Smooth muscle cell (in vitro differentiated cells): Measurements from ENCODE around the gene CACNA1C. TPM values are rescaled to one million over a fixed set of nuclear protein-coding genes. Genes with fewer than 3 reads are reported as not detected.

Experiments
- DNase-seq: peaks from one replicate; lab custom pipeline; 2025; ENCODE audit not compliant: unreplicated experiment; lab: John Stamatoyannopoulos, UW
- H2AFZ ChIP-seq: fragments of 200-600 bp; sonication (generic); 2 replicates; pipeline ENCODE4 v1.6.0; 2016; ENCODE audit warnings: antibody characterized with exemption, low read depth, mild to moderate bottlenecking
- H3F3A ChIP-seq: fragments of 200-600 bp; sonication (generic); 2 replicates; pipeline ENCODE4 v1.6.0; 2017; ENCODE audit warnings: antibody characterized with exemption, low read depth
- H3K27ac ChIP-seq: fragments of 200-600 bp; sonication (generic); 2 replicates; pipeline ENCODE4 v1.5.1; 2016; ENCODE audit warnings: low read depth, mild to moderate bottlenecking
- H3K27me3 ChIP-seq: fragments of 200-600 bp; sonication (generic); 2 replicates; pipeline ENCODE4 v1.6.1; 2016; ENCODE audit warnings: low read depth, mild to moderate bottlenecking
- H3K36me3 ChIP-seq: fragments of 200-600 bp; sonication (generic); 2 replicates; pipeline ENCODE4 v1.5.1; 2016; ENCODE audit warnings: low read depth
- H3K4me1 ChIP-seq: fragments of 200-600 bp; sonication (generic); 2 replicates; pipeline ENCODE4 v1.5.1; 2016; ENCODE audit warnings: low read depth
- H3K4me2 ChIP-seq: fragments of 200-600 bp; sonication (generic); 2 replicates; pipeline ENCODE4 v1.6.0; 2016; ENCODE audit warnings: mild to moderate bottlenecking
- H3K4me3 ChIP-seq: fragments of 200-600 bp; sonication (generic); 2 replicates; pipeline ENCODE4 v1.5.1; 2016; ENCODE audit warnings: mild to moderate bottlenecking
- H3K79me2 ChIP-seq: fragments of 200-600 bp; sonication (generic); 2 replicates; pipeline ENCODE4 v1.6.0; 2016; ENCODE audit warnings: low read depth, mild to moderate bottlenecking
- H3K9ac ChIP-seq: fragments of 200-600 bp; sonication (generic); 2 replicates; pipeline ENCODE4 v1.6.0; 2016; ENCODE audit warnings: low read depth
- H3K9me3 ChIP-seq: fragments of 200-600 bp; sonication (generic); replicated peaks from 2 replicates; pipeline ENCODE4 v1.5.1; 2016; ENCODE audit warnings: low read depth
- H4K20me1 ChIP-seq: fragments of 200-600 bp; sonication (generic); 2 replicates; pipeline ENCODE4 v1.6.0; 2016; ENCODE audit warnings: low read depth
- CTCF ChIP-seq: fragments of 200-600 bp; sonication (generic); IDR thresholded peaks from 2 replicates; pipeline ENCODE4 v1.5.1; 2017; ENCODE audit warnings: borderline replicate concordance, mild to moderate bottlenecking, antibody characterized with exemption; ENCODE audit not compliant: insufficient read depth, poor library complexity, severe bottlenecking
- WGBS: methylation state at CpG from one replicate; pipeline ENCODE4 v1.1.7; 2016; ENCODE audit warnings: low lambda C conversion rate; 5-methylcytosine and 5-hydroxymethylcytosine counted together
- polyA plus RNA-seq: library from polyadenylated mRNA; unstranded; fragments of >200 nt; fragmentation: Nextera tagmentation; extraction: Ambion mirVana; gene quantifications from 2 replicates; pipeline ENCODE4 v1.2.1, GENCODE V29; 2016
- total RNA-seq: library from RNA; depleted of rRNA; stranded (reverse); fragments of >200 nt; gene quantifications from 2 replicates; pipeline ENCODE4 v1.2.3, GENCODE V29; 2014

The CACNA1C gene
- total and polyA plus RNA-seq, 2 experiments from 2014 or later = 1.6 to 4.5 TPM

- H3K9me3 ChIP-seq = no peaks in the 10 kb centered on the region
- H3F3A ChIP-seq = peaks cover 20% of the 10 kb centered on the region
- H3K27ac ChIP-seq = peak overlapping the region; percentile 87
- H3K79me2 ChIP-seq = no peaks in the 10 kb centered on the region
- H4K20me1 ChIP-seq = no peaks in the 10 kb centered on the region
- no peak overlapping the region for H3K4me3 ChIP-seq
- H3K27me3 ChIP-seq = no peaks in the 10 kb centered on the region
- H3K36me3 ChIP-seq = no peaks in the 10 kb centered on the region
- TF ChIP-seq CTCF = no peak
- peak overlapping the region; percentile 57 for H3K9ac ChIP-seq
- DNase-seq = no peak
- H2AFZ ChIP-seq = no peak overlapping the region
- 58% methylated on average over 14 of the region's 14 CpGs for WGBS
- peak overlapping the region; percentile 66 for H3K4me2 ChIP-seq
- H3K4me1 ChIP-seq = no peaks in the 10 kb centered on the region
Observed at GRCh38 chr12:2615665-2616402, 563.0 kb downstream of the CACNA1C start.

GRCh38 chr12:2616763-2617162, 564.0 kb downstream of the CACNA1C start:
- Histone ChIP-seq H3K4me2 (no peak overlapping the region), H3K36me3 (no peaks in the 10 kb centered on the region), H3K79me2 (no peaks in the 10 kb centered on the region), H4K20me1 (no peaks in the 10 kb centered on the region), H3K4me3 (no peak overlapping the region), H3K9ac (no peak overlapping the region), H3F3A (peaks cover 20% of the 10 kb centered on the region), H2AFZ (no peak overlapping the region), H3K4me1 (no peaks in the 10 kb centered on the region), H3K27me3 (no peaks in the 10 kb centered on the region), H3K27ac (no peak overlapping the region), H3K9me3 (no peaks in the 10 kb centered on the region)
- TF ChIP-seq CTCF = no peak
- 92% methylated on average over 10 of the region's 10 CpGs for WGBS
- no peak for DNase-seq

GRCh38 chr12:2617365-2617764, 564.6 kb downstream of the CACNA1C start:
- no peak for TF ChIP-seq CTCF

GRCh38 chr12:2618291-2618995, 565.7 kb downstream of the CACNA1C start:
- 96% methylated on average over 12 of the region's 12 CpGs for WGBS
- Histone ChIP-seq H3K27me3 (no peaks in the 10 kb centered on the region), H3K4me1 (no peaks in the 10 kb centered on the region), H3K4me3 (no peak overlapping the region), H4K20me1 (no peaks in the 10 kb centered on the region), H2AFZ (no peak overlapping the region), H3K27ac (peak overlapping the region; percentile 45), H3K9ac (no peak overlapping the region), H3F3A (peaks cover 10% of the 10 kb centered on the region), H3K79me2 (no peaks in the 10 kb centered on the region), H3K9me3 (no peaks in the 10 kb centered on the region), H3K4me2 (no peak overlapping the region), H3K36me3 (no peaks in the 10 kb centered on the region)
- no peak for DNase-seq
- TF ChIP-seq CTCF = no peak

More at GRCh38 chr12:2617365-2617764, 564.6 kb downstream of the CACNA1C start:
- Histone ChIP-seq H3K79me2 (no peaks in the 10 kb centered on the region), H4K20me1 (no peaks in the 10 kb centered on the region), H3K4me2 (no peak overlapping the region), H3K4me3 (no peak overlapping the region), H2AFZ (no peak overlapping the region), H3K4me1 (no peaks in the 10 kb centered on the region), H3K9ac (no peak overlapping the region), H3K36me3 (no peaks in the 10 kb centered on the region), H3K27ac (no peak overlapping the region), H3K9me3 (no peaks in the 10 kb centered on the region), H3F3A (peaks cover 20% of the 10 kb centered on the region), H3K27me3 (no peaks in the 10 kb centered on the region)
- DNase-seq = no peak
- 88% methylated on average over 8 of the region's 8 CpGs for WGBS
